A549 (cell line): ENCODE measurements around the gene NLRP14. TPM values are rescaled to one million over a fixed set of nuclear protein-coding genes. Genes with fewer than 3 reads are reported as not detected.

Source experiments
- ATAC-seq, 2 experiments: fragments of 200-7000 bp in 1 of 2; fragments of >200 bp in 1 of 2; cut with Nextera tagmentation in 1 of 2; cut with Tn5 transposase in 1 of 2; 3 replicates each; pipeline versions ENCODE4 v1.8.0 to v1.9.1; 2018 to 2020; ENCODE audit warnings: mild to moderate bottlenecking in 1 of 2, moderate library complexity in 1 of 2
- CTCF ChIA-PET: fragments of 300-600 bp; sonication (Branson Sonifier 250); formaldehyde crosslinking; extraction: SDS; loops from one replicate; lab custom pipeline; 2021; ENCODE audit warnings: antibody characterized with exemption, inconsistent platforms; lab: Yijun Ruan, JAX
- POLR2A ChIA-PET: fragments of 350-600 bp; formaldehyde crosslinking; extraction: SDS; loops from one replicate; lab custom pipeline; 2021; ENCODE audit warnings: antibody characterized with exemption, inconsistent platforms; lab: Yijun Ruan, JAX
- DNase-seq, 2 experiments: peaks; one replicate each; pipeline versions ENCODE4 v3.0.0 to v3.0.0-alpha.2; 2011 to 2016; ENCODE audit warnings: low read depth in 1 of 2, low spot score in 1 of 2
- FAIRE-seq: peaks from 2 replicates; lab custom pipeline; 2011; peaks lifted over from hg19 to GRCh38; lab: Jason Lieb, UNC
- H3K27ac ChIP-seq, 2 experiments: fragments of >200 bp; sonication (Bioruptor Twin); formaldehyde crosslinking; 3 replicates each; pipeline ENCODE4 v1.5.1; 2016 to 2017
- H3K4me1 ChIP-seq: fragments of >200 bp; sonication (Bioruptor Twin); formaldehyde crosslinking; 3 replicates; pipeline ENCODE4 v1.6.1; 2016
- H3K4me2 ChIP-seq: fragments of >200 bp; sonication (Bioruptor Twin); formaldehyde crosslinking; 3 replicates; pipeline ENCODE4 v1.6.1; 2016
- H3K4me3 ChIP-seq: fragments of >200 bp; sonication (Bioruptor Twin); formaldehyde crosslinking; 3 replicates; pipeline ENCODE4 v1.5.1; 2016
- H3K9me3 ChIP-seq: fragments of >200 bp; sonication (Bioruptor Twin); formaldehyde crosslinking; 3 replicates; pipeline ENCODE4 v1.6.1; 2016
- CBX8 ChIP-seq: fragments of 200-600 bp; sonication (generic); IDR thresholded peaks from 2 replicates; pipeline ENCODE4 v1.6.1; 2016
- CHD4 ChIP-seq: fragments of 200-600 bp; sonication (generic); IDR thresholded peaks from 2 replicates; pipeline ENCODE4 v1.6.1; 2016; ENCODE audit warnings: antibody characterized with exemption, mild to moderate bottlenecking, borderline replicate concordance
- CTCF ChIP-seq: fragments of >200 bp; sonication (Bioruptor Twin); formaldehyde crosslinking; IDR thresholded peaks from 3 replicates; pipeline ENCODE4 v1.5.1; 2016
- EP300 ChIP-seq, 2 experiments: fragments of >200 bp; sonication (Bioruptor Twin); formaldehyde crosslinking; IDR thresholded peaks; 2 replicates in 1 of 2; 3 replicates in 1 of 2; pipeline ENCODE4 v1.6.1; 2016 to 2017
- ESRRA ChIP-seq: fragments of 150-350 bp; IDR thresholded peaks from 2 replicates; pipeline ENCODE4 v1.6.1; 2014; ENCODE audit warnings: mild to moderate bottlenecking, low read length, borderline replicate concordance
- GATA3 ChIP-seq: IDR thresholded peaks from 2 replicates; pipeline ENCODE4 v1.6.1; 2012; ENCODE audit warnings: borderline replicate concordance
- HDAC2 ChIP-seq: fragments of 200-600 bp; sonication (generic); IDR thresholded peaks from 2 replicates; pipeline ENCODE4 v1.6.1; 2016
- JUN ChIP-seq, 2 experiments: fragments of >200 bp; sonication (Bioruptor Twin); formaldehyde crosslinking; IDR thresholded peaks; 2 replicates in 1 of 2; 3 replicates in 1 of 2; pipeline ENCODE4 v1.6.1; 2016 to 2017
- MAFK ChIP-seq: fragments of 450-650 bp; IDR thresholded peaks from 2 replicates; pipeline ENCODE4 v1.6.1; 2014; ENCODE audit not compliant: partially characterized antibody
- MAZ ChIP-seq: fragments of 150-350 bp; IDR thresholded peaks from 2 replicates; pipeline ENCODE4 v1.6.1; 2014; ENCODE audit warnings: antibody characterized with exemption, low read depth, low read length, borderline replicate concordance
- MYC ChIP-seq: IDR thresholded peaks from 2 replicates; pipeline ENCODE4 v1.6.1; 2012; ENCODE audit warnings: mild to moderate bottlenecking, inconsistent platforms, low read length, improper control_type of control experiment, borderline replicate concordance
- RAD21 ChIP-seq, 2 experiments: fragments of >200 bp in 1 of 2; sonication (Bioruptor Twin) in 1 of 2; formaldehyde crosslinking in 1 of 2; IDR thresholded peaks in 1 of 2; conservative IDR thresholded peaks in 1 of 2; 2 replicates in 1 of 2; 3 replicates in 1 of 2; pipeline ENCODE4 v1.6.1; 2012 to 2018; ENCODE audit warnings: inconsistent platforms in 1 of 2
- RNF2 ChIP-seq: fragments of 200-600 bp; sonication (generic); IDR thresholded peaks from 2 replicates; pipeline ENCODE4 v1.6.1; 2016; ENCODE audit warnings: low read depth, mild to moderate bottlenecking, antibody characterized with exemption, moderate library complexity, borderline replicate concordance
- SMC3 ChIP-seq: fragments of >200 bp; sonication (Bioruptor Twin); formaldehyde crosslinking; IDR thresholded peaks from 3 replicates; pipeline ENCODE4 v1.6.1; 2018; ENCODE audit warnings: inconsistent platforms
- TFCP2L1 ChIP-seq: fragments of 250-450 bp; sonication (Bioruptor Pico); IDR thresholded peaks from 2 replicates; pipeline ENCODE4 v1.5.0; 2021; ENCODE audit warnings: mild to moderate bottlenecking
- TP53 ChIP-seq: fragments of 250-450 bp; sonication (Bioruptor Pico); IDR thresholded peaks from 2 replicates; pipeline ENCODE4 v1.5.0; 2021; ENCODE audit warnings: mild to moderate bottlenecking, moderate library complexity
- USF2 ChIP-seq: fragments of 450-650 bp; IDR thresholded peaks from 2 replicates; pipeline ENCODE4 v1.6.1; 2014; ENCODE audit warnings: antibody characterized with exemption
- ZNF302 ChIP-seq: fragments of 250-450 bp; sonication (Bioruptor Pico); IDR thresholded peaks from 2 replicates; pipeline ENCODE4 v1.9.0; 2021; ENCODE audit warnings: inconsistent platforms, mild to moderate bottlenecking, moderate library complexity
- ZSCAN20 ChIP-seq: fragments of 250-450 bp; sonication (Bioruptor Pico); IDR thresholded peaks from 2 replicates; pipeline ENCODE4 v1.8.0; 2022; ENCODE audit warnings: mild to moderate bottlenecking, moderate library complexity
- WGBS: methylation state at CpG from one replicate; pipeline ENCODE4 v1.1.6; 2017; ENCODE audit errors: missing lambda C conversion rate; 5-methylcytosine and 5-hydroxymethylcytosine counted together
- polyA plus RNA-seq, 4 experiments: library from polyadenylated mRNA; depleted of rRNA in 3 of 4; stranded (reverse); fragments of >200 nt; fragmentation: RNase III in 1 of 4; extraction: RNeasy Plus Mini Kit Qiagen cat#74134 plus additional on column Dnase treatment in 1 of 4; gene quantifications; 2 replicates in 3 of 4; 3 replicates in 1 of 4; pipeline ENCODE4 v1.2.3, GENCODE V29; 2011 to 2017
- TF ChIP-seq, protein P1 (sequence below): fragments of 250-450 bp; sonication (Bioruptor Pico); IDR thresholded peaks from 2 replicates; pipeline ENCODE4 v1.5.0; 2021; ENCODE audit warnings: mild to moderate bottlenecking, moderate library complexity, borderline replicate concordance

Gene NLRP14
- polyA plus RNA-seq, 2 of the 4 experiments (the other 2 are of a cell fraction), result 0.04 TPM; not detected in 1

DNA sequence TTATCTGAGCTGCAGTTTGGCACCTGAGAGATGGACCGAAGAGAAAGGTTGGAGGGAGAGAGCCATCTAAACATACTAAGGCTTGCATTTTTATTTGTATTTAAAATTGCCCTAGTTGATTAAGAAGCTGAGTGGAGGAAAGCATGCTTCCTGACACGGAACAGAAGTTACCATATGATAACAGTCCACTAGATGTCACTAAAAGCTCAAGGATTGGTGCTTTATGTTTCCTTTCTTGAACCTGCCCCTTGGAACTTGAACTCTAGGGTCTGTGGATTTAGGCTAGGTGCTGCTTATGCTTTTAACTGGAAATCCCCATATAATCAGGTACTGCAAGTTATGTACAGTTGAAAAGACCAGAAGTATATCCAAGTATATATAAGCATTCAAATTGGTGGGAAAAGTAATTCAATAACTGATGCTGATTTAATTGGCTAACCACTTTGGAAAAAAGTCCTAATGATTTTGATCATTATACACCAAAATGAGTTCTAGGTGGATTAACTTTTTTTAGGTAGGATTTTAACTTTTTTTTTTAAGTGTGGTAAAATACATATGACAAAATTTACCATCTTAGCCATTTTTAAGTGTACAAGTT, 78.1 kb downstream of the NLRP14 start:
- peak; percentile 35 to 60 for DNase-seq
- Histone ChIP-seq H3K4me1 (no peaks in the 10 kb centered on the region), H3K27ac (no peak overlapping the region), H3K4me3 (no peak overlapping the region)
- WGBS, result 2% methylated on average over 2 of the region's 2 CpGs
- ChIA-PET CTCF (interaction anchor here (0.6 to 5.1 kb wide), 39 partner anchors 10 to 994 kb away, joined by 3 to 40 read pairs (median 4); partner anchors contain the start of genes EIF3F, PPFIBP2 and RBMXL2), POLR2A (interaction anchor here (0.9 kb wide), 1 partner anchor 889 kb away, joined by 3 read pairs; the partner anchor contains the start of gene EIF3F)
- TF ChIP-seq CTCF, result peak; percentile 87
- TF ChIP-seq, protein P1, sequence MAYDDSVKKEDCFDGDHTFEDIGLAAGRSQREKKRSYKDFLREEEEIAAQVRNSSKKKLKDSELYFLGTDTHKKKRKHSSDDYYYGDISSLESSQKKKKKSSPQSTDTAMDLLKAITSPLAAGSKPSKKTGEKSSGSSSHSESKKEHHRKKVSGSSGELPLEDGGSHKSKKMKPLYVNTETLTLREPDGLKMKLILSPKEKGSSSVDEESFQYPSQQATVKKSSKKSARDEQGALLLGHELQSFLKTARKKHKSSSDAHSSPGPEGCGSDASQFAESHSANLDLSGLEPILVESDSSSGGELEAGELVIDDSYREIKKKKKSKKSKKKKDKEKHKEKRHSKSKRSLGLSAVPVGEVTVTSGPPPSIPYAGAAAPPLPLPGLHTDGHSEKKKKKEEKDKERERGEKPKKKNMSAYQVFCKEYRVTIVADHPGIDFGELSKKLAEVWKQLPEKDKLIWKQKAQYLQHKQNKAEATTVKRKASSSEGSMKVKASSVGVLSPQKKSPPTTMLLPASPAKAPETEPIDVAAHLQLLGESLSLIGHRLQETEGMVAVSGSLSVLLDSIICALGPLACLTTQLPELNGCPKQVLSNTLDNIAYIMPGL (CRISPR knock-in tag), result no peak
- TF ChIP-seq RNF2, result no peak
- TF ChIP-seq RAD21 (conservative IDR thresholded peaks at IDR 0.05 in 1 of 2, IDR thresholded peaks at IDR 0.05 in 1 of 2), result peak; percentile 87 to 91
- peak; percentile 75 for TF ChIP-seq SMC3
- TF ChIP-seq, all 56 proteins: peak for 3
- ATAC-seq, result peak; percentile 90 to 95
- peak; percentile 95 for FAIRE-seq
- H3K9me3 ChIP-seq, result no peaks in the 10 kb centered on the region
- H3K4me2 ChIP-seq, result no peak overlapping the region

- no peak for ATAC-seq
- Histone ChIP-seq H3K4me2 (no peak overlapping the region), H3K27ac (no peak overlapping the region), H3K9me3 (no peaks in the 10 kb centered on the region), H3K4me1 (no peaks in the 10 kb centered on the region), H3K4me3 (no peak overlapping the region)
- ChIA-PET POLR2A (no interaction called here), CTCF (no interaction called here)
- TF ChIP-seq MAFK, result no peak
- TF ChIP-seq ZSCAN20 (CRISPR knock-in tag), result no peak
- no peak for TF ChIP-seq CTCF
- no peak for TF ChIP-seq CBX8
- no peak for TF ChIP-seq EP300 (IDR thresholded peaks at IDR 0.05)
- no peak for TF ChIP-seq USF2
- TF ChIP-seq ZNF302, result no peak
- 0% methylated on average over 1 of the region's 1 CpG for WGBS
- DNase-seq, result no peak
- FAIRE-seq, result no peak
These were observed 95.5 kb downstream of the NLRP14 start for GRCh38 chr11:7115780-7116179.

DNA sequence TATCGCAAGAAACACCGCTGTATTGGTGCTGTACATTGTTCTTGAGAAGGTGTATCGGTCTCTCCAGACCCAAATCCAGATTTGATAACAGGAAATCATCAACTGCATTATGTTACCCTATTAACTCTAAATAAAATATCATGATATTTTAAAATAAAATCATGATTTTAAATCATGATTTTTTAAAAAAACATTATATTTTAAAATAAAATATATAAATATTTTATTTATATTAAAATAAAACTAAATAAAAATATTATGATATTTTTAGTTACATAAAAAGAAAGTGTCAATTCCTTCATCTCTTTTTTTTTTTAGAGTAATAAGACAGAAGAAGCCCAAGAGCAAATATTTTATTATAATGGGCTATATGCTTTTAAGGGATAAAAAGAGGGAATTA, 96.1 kb downstream of the NLRP14 start:
- Histone ChIP-seq H3K9me3 (no peaks in the 10 kb centered on the region), H3K4me2 (no peak overlapping the region), H3K4me3 (no peak overlapping the region), H3K4me1 (no peaks in the 10 kb centered on the region), H3K27ac (no peak overlapping the region)
- CTCF ChIA-PET, result no interaction called here
- ATAC-seq (no peak), FAIRE-seq (no peak), DNase-seq (no peak)
- TF ChIP-seq MYC (no peak), CHD4 (no peak), HDAC2 (no peak), GATA3 (no peak), TFCP2L1 (CRISPR knock-in tag) (no peak), CBX8 (no peak), JUN (IDR thresholded peaks at IDR 0.05) (no peak), MAFK (no peak), ESRRA (no peak), TP53 (CRISPR knock-in tag) (no peak), RNF2 (no peak), MAZ (no peak)
- 28% methylated on average over 3 of the region's 3 CpGs for WGBS
- POLR2A ChIA-PET, result no interaction called here
